IPS-18a (cell line): ENCODE data around the gene PTCRA.
"Not testable (repeated sequence)": the region's sequence is repeated elsewhere in the genome, so short reads cannot be mapped to it uniquely, and the experiment has no call there.

Experiments
- H3K27ac ChIP-seq: one replicate; pipeline ENCODE4 v1.5.1; 2013; ENCODE audit warnings: low read length
- H3K27me3 ChIP-seq: one replicate; pipeline ENCODE4 v1.6.1; 2013; ENCODE audit warnings: mild to moderate bottlenecking, low read length; ENCODE audit not compliant: control insufficient read depth, insufficient read depth
- H3K36me3 ChIP-seq: one replicate; pipeline ENCODE4 v1.6.1; 2013; ENCODE audit warnings: low read depth, low read length; ENCODE audit not compliant: control insufficient read depth
- H3K4me1 ChIP-seq: one replicate; pipeline ENCODE4 v1.6.1; 2013; ENCODE audit warnings: low read depth, low read length; ENCODE audit not compliant: control insufficient read depth
- H3K4me3 ChIP-seq: one replicate; pipeline ENCODE4 v1.5.1; 2013; ENCODE audit warnings: low read length
- H3K9ac ChIP-seq: one replicate; pipeline ENCODE4 v1.6.1; 2013; ENCODE audit warnings: mild to moderate bottlenecking, low read length, moderate library complexity
- H3K9me3 ChIP-seq: one replicate; pipeline ENCODE4 v1.6.1; 2013; ENCODE audit warnings: low read depth, low read length; ENCODE audit not compliant: control insufficient read depth

The PTCRA gene

GRCh38 chr6:42936398-42936797 lies 20.5 kb downstream of the PTCRA start:
- no peaks in the 10 kb centered on the region for H3K9me3 ChIP-seq
- H3K4me1 ChIP-seq, result no peaks in the 10 kb centered on the region
- no peaks in the 10 kb centered on the region for H3K27me3 ChIP-seq
- no peak overlapping the region for H3K4me3 ChIP-seq
- H3K36me3 ChIP-seq, result peaks cover 56% of the 10 kb centered on the region
- no peak overlapping the region for H3K27ac ChIP-seq
- H3K9ac ChIP-seq, result no peak overlapping the region

GRCh38 chr6:42937548-42938427 lies 21.9 kb downstream of the PTCRA start:
- H3K9ac ChIP-seq, result no peak overlapping the region

GRCh38 chr6:42938428-42938796 lies 22.6 kb downstream of the PTCRA start:
- Histone ChIP-seq H3K27ac (no peak overlapping the region), H3K36me3 (peaks cover 50% of the 10 kb centered on the region), H3K9me3 (no peaks in the 10 kb centered on the region), H3K9ac (no peak overlapping the region), H3K4me1 (no peaks in the 10 kb centered on the region), H3K4me3 (no peak overlapping the region), H3K27me3 (no peaks in the 10 kb centered on the region)

More at GRCh38 chr6:42937548-42938427, 21.9 kb downstream of the PTCRA start:
- Histone ChIP-seq H3K9me3 (no peaks in the 10 kb centered on the region), H3K4me1 (no peaks in the 10 kb centered on the region), H3K27ac (no peak overlapping the region), H3K27me3 (no peaks in the 10 kb centered on the region), H3K4me3 (no peak overlapping the region), H3K36me3 (peaks cover 50% of the 10 kb centered on the region)

- Histone ChIP-seq H3K4me1 (no peaks in the 10 kb centered on the region), H3K9ac (no peak overlapping the region), H3K27me3 (no peaks in the 10 kb centered on the region), H3K36me3 (peaks cover 49% of the 10 kb centered on the region), H3K27ac (no peak overlapping the region), H3K9me3 (no peaks in the 10 kb centered on the region), H3K4me3 (no peak overlapping the region)
These were observed 23.3 kb downstream of the PTCRA start for GRCh38 chr6:42938987-42939809.

GRCh38 chr6:42939810-42940167 lies 23.9 kb downstream of the PTCRA start:
- no peaks in the 10 kb centered on the region for H3K4me1 ChIP-seq

GRCh38 chr6:42940493-42941045 lies 24.7 kb downstream of the PTCRA start:
- Histone ChIP-seq H3K27me3 (no peaks in the 10 kb centered on the region), H3K9ac (no peak overlapping the region), H3K27ac (no peak overlapping the region), H3K9me3 (no peaks in the 10 kb centered on the region), H3K36me3 (peaks cover 37% of the 10 kb centered on the region), H3K4me3 (no peak overlapping the region), H3K4me1 (no peaks in the 10 kb centered on the region)

More at GRCh38 chr6:42939810-42940167, 23.9 kb downstream of the PTCRA start:
- no peak overlapping the region for H3K4me3 ChIP-seq
- no peak overlapping the region for H3K9ac ChIP-seq
- H3K36me3 ChIP-seq, result peaks cover 43% of the 10 kb centered on the region
- no peak overlapping the region for H3K27ac ChIP-seq
- no peaks in the 10 kb centered on the region for H3K9me3 ChIP-seq
- no peaks in the 10 kb centered on the region for H3K27me3 ChIP-seq

- not testable (repeated sequence) for H3K4me1 ChIP-seq, H3K9ac ChIP-seq, H3K9me3 ChIP-seq, H3K27me3 ChIP-seq, H3K4me3 ChIP-seq, H3K27ac ChIP-seq
- peaks cover 29% of the 10 kb centered on the region for H3K36me3 ChIP-seq
These were observed 25.5 kb downstream of the PTCRA start for GRCh38 chr6:42941356-42941755.

- Histone ChIP-seq H3K9ac (no peak overlapping the region), H3K4me1 (no peaks in the 10 kb centered on the region), H3K27me3 (no peaks in the 10 kb centered on the region), H3K9me3 (no peaks in the 10 kb centered on the region), H3K27ac (no peak overlapping the region), H3K4me3 (no peak overlapping the region), H3K36me3 (peaks cover 18% of the 10 kb centered on the region)
These were observed 26.6 kb downstream of the PTCRA start for GRCh38 chr6:42942444-42942843.

- Histone ChIP-seq H3K27me3 (no peaks in the 10 kb centered on the region), H3K9me3 (no peaks in the 10 kb centered on the region), H3K4me1 (no peaks in the 10 kb centered on the region), H3K27ac (no peak overlapping the region), H3K9ac (no peak overlapping the region), H3K36me3 (no peaks in the 10 kb centered on the region), H3K4me3 (no peak overlapping the region)
These were observed 32.1 kb downstream of the PTCRA start for GRCh38 chr6:42947950-42948349.

GRCh38 chr6:42952389-42952788 lies 36.5 kb downstream of the PTCRA start:
- no peaks in the 10 kb centered on the region for H3K4me1 ChIP-seq

GRCh38 chr6:42954405-42954804 lies 38.6 kb downstream of the PTCRA start:
- H3K27ac ChIP-seq, H3K4me1 ChIP-seq, H3K9ac ChIP-seq, H3K9me3 ChIP-seq, H3K36me3 ChIP-seq, H3K4me3 ChIP-seq, H3K27me3 ChIP-seq: not testable (repeated sequence)

More at GRCh38 chr6:42952389-42952788, 36.5 kb downstream of the PTCRA start:
- H3K27ac ChIP-seq, result no peak overlapping the region
- no peaks in the 10 kb centered on the region for H3K36me3 ChIP-seq
- no peaks in the 10 kb centered on the region for H3K9me3 ChIP-seq
- no peak overlapping the region for H3K4me3 ChIP-seq
- H3K9ac ChIP-seq, result no peak overlapping the region
- H3K27me3 ChIP-seq, result no peaks in the 10 kb centered on the region
